ENCODE results near the gene RAB31.

DNA sequence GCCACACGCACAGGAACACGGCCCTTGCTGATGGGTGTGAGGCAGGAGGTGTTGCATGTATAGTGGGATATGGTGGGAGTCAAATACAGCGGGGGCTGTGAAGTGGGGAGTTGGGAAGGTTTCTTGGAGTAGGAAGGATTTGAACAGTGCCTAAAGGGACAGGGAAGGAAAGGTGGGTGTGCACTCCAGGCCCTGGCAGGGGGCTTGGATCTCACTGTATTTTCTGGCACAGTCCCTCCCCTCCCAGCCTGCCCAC, 6.9 kb downstream of the RAB31 start:
- TF ChIP-seq, protein P1, sequence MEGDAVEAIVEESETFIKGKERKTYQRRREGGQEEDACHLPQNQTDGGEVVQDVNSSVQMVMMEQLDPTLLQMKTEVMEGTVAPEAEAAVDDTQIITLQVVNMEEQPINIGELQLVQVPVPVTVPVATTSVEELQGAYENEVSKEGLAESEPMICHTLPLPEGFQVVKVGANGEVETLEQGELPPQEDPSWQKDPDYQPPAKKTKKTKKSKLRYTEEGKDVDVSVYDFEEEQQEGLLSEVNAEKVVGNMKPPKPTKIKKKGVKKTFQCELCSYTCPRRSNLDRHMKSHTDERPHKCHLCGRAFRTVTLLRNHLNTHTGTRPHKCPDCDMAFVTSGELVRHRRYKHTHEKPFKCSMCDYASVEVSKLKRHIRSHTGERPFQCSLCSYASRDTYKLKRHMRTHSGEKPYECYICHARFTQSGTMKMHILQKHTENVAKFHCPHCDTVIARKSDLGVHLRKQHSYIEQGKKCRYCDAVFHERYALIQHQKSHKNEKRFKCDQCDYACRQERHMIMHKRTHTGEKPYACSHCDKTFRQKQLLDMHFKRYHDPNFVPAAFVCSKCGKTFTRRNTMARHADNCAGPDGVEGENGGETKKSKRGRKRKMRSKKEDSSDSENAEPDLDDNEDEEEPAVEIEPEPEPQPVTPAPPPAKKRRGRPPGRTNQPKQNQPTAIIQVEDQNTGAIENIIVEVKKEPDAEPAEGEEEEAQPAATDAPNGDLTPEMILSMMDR (IDR thresholded peaks at IDR 0.05): no peak
- no peak for TF ChIP-seq POLR2A (IDR thresholded peaks at IDR 0.05)

Measured in uterus (tissue), 2 donors.